Fibroblast of lung (primary cell): Measurements from ENCODE around the gene TNIP2. TPM values are rescaled to one million over a fixed set of nuclear protein-coding genes. Genes with fewer than 3 reads are reported as not detected.

Source experiments
- DNase-seq, 2 donors: peaks; one replicate each; pipeline versions ENCODE4 v3.0.0 to v3.0.0-alpha.2; 2010; ENCODE audit warnings: low read depth in 2 of 2
- H2AFZ ChIP-seq: 2 replicates; pipeline ENCODE4 v1.5.1; 2012; ENCODE audit warnings: low read length, control low read depth, inconsistent platforms
- H3K27ac ChIP-seq: 2 replicates; pipeline ENCODE4 v1.5.1; 2011; ENCODE audit warnings: low read length, control low read depth; ENCODE audit not compliant: insufficient read depth
- H3K27me3 ChIP-seq: 2 replicates; pipeline ENCODE4 v1.5.1; 2011; ENCODE audit warnings: mild to moderate bottlenecking, low read length; ENCODE audit not compliant: control insufficient read depth, insufficient read depth
- H3K36me3 ChIP-seq: 2 replicates; pipeline ENCODE4 v1.5.1; 2011; ENCODE audit warnings: low read length; ENCODE audit not compliant: control insufficient read depth, insufficient read depth
- H3K4me1 ChIP-seq: 2 replicates; pipeline ENCODE4 v1.5.1; 2011; ENCODE audit warnings: low read length; ENCODE audit not compliant: control insufficient read depth, insufficient read depth; ENCODE audit errors: extremely low read depth
- H3K4me2 ChIP-seq: 2 replicates; pipeline ENCODE4 v1.5.1; 2011; ENCODE audit warnings: low read length, control low read depth; ENCODE audit not compliant: insufficient read depth; ENCODE audit errors: extremely low read depth
- H3K4me3 ChIP-seq, 4 experiments: fragments of 200-600 bp in 1 of 4; sonication (generic) in 1 of 4; replicated peaks in 1 of 4; 2 replicates each; pipeline ENCODE4 v1.5.1; 2011 to 2016; ENCODE audit warnings: low read length in 4 of 4, low read depth in 3 of 4, mild to moderate bottlenecking in 3 of 4, control low read depth in 2 of 4, inconsistent platforms in 1 of 4, mixed read lengths in 1 of 4; ENCODE audit not compliant: insufficient read depth in 1 of 4; ENCODE audit errors: control extremely low read depth in 1 of 4
- H3K79me2 ChIP-seq: 2 replicates; pipeline ENCODE4 v1.5.1; 2012; ENCODE audit warnings: mild to moderate bottlenecking, low read length, inconsistent platforms; ENCODE audit not compliant: control insufficient read depth, insufficient read depth
- H3K9ac ChIP-seq: 2 replicates; pipeline ENCODE4 v1.5.1; 2011; ENCODE audit warnings: mild to moderate bottlenecking, low read length, control low read depth; ENCODE audit not compliant: insufficient read depth
- H3K9me3 ChIP-seq: 2 replicates; pipeline ENCODE4 v1.5.1; 2012; ENCODE audit warnings: low read depth, low read length; ENCODE audit not compliant: control insufficient read depth, insufficient read depth
- H4K20me1 ChIP-seq: 2 replicates; pipeline ENCODE4 v1.5.1; 2011; ENCODE audit warnings: low read length; ENCODE audit not compliant: control insufficient read depth, insufficient read depth; ENCODE audit errors: extremely low read depth
- CTCF ChIP-seq, 2 donors: IDR thresholded peaks in 1 of 2; conservative IDR thresholded peaks in 1 of 2; 1 replicate in 1 of 2; 2 replicates in 1 of 2; pipeline ENCODE4 v1.5.1; 2011 to 2012; ENCODE audit warnings: low read length in 2 of 2, control low read depth in 1 of 2, inconsistent platforms in 1 of 2, low read depth in 1 of 2, mild to moderate bottlenecking in 1 of 2
- EZH2 ChIP-seq: IDR thresholded peaks from 2 replicates; pipeline ENCODE4 v1.5.1; 2012; ENCODE audit warnings: low read length, control low read depth, mild to moderate bottlenecking; ENCODE audit errors: missing control alignments
- polyA plus RNA-seq, 2 donors: library from polyadenylated mRNA; depleted of rRNA in 1 of 2; stranded (reverse) in 1 of 2; unstranded in 1 of 2; fragments of >200 nt; gene quantifications; 2 replicates each; pipeline ENCODE4 v1.2.1, GENCODE V29; 2011 to 2012; ENCODE audit warnings: missing spikeins in 1 of 2
- total RNA-seq: library from RNA; depleted of rRNA; stranded (reverse); fragments of >200 nt; gene quantifications from 2 replicates; pipeline ENCODE4 v1.2.1, GENCODE V29; 2014

TNIP2 gene
- total and polyA plus RNA-seq, 2 donors (not counting 1 experiment from before 2014, with no cell fraction given) = 21.8 to 56.5 TPM

GRCh38 chr4:2756691-2757350 is 685 bp upstream of the TNIP2 start:
- Histone ChIP-seq H3K4me1 (peaks cover 4% of the 10 kb centered on the region), H4K20me1 (no peaks in the 10 kb centered on the region), H3K79me2 (peaks cover 18% of the 10 kb centered on the region), H3K36me3 (peaks cover 3% of the 10 kb centered on the region), H2AFZ (peak overlapping the region; percentile 65), H3K4me2 (peak overlapping the region; percentile 58), H3K27ac (no peak overlapping the region), H3K4me3 (peak overlapping the region in 1 of 4 experiments; percentile 41), H3K27me3 (no peaks in the 10 kb centered on the region), H3K9me3 (no peaks in the 10 kb centered on the region), H3K9ac (no peak overlapping the region)
- no peak for TF ChIP-seq CTCF (conservative IDR thresholded peaks at IDR 0.05 in 1 of 2, IDR thresholded peaks at IDR 0.05 in 1 of 2; ENCODE audit: low read depth in 1 of 2, low read length in 2 of 2)
- no peak for TF ChIP-seq EZH2
- DNase-seq = no peak

- no peak for TF ChIP-seq EZH2
- TF ChIP-seq CTCF (conservative IDR thresholded peaks at IDR 0.05 in 1 of 2, IDR thresholded peaks at IDR 0.05 in 1 of 2; ENCODE audit: low read depth in 1 of 2, low read length in 2 of 2) = no peak
- H2AFZ ChIP-seq = no peak overlapping the region
- no peaks in the 10 kb centered on the region for H3K27me3 ChIP-seq
- peak overlapping the region; percentile 64 for H3K4me2 ChIP-seq
- peak overlapping the region; percentile 57 to 82 (median 74) for H3K4me3 ChIP-seq
- peak overlapping the region; percentile 78 for H3K9ac ChIP-seq
- no peaks in the 10 kb centered on the region for H4K20me1 ChIP-seq
- no peaks in the 10 kb centered on the region for H3K9me3 ChIP-seq
- H3K36me3 ChIP-seq = peaks cover 3% of the 10 kb centered on the region
- peaks cover 4% of the 10 kb centered on the region for H3K4me1 ChIP-seq
- peak overlapping the region; percentile 76 for H3K27ac ChIP-seq
- DNase-seq = no peak
- H3K79me2 ChIP-seq = peaks cover 21% of the 10 kb centered on the region
Observed at GRCh38 chr4:2754848-2755819, 1.0 kb downstream of the TNIP2 start.

GRCh38 chr4:2753436-2753835 is 2.7 kb downstream of the TNIP2 start:
- Histone ChIP-seq H3K79me2 (peaks cover 21% of the 10 kb centered on the region), H4K20me1 (no peaks in the 10 kb centered on the region)
- TF ChIP-seq CTCF (conservative IDR thresholded peaks at IDR 0.05 in 1 of 2, IDR thresholded peaks at IDR 0.05 in 1 of 2; ENCODE audit: low read depth in 1 of 2, low read length in 2 of 2) = no peak
- TF ChIP-seq EZH2 = no peak

More at GRCh38 chr4:2753436-2753835, 2.7 kb downstream of the TNIP2 start:
- Histone ChIP-seq H3K27ac (no peak overlapping the region), H3K9me3 (no peaks in the 10 kb centered on the region), H3K4me1 (peaks cover 4% of the 10 kb centered on the region), H3K9ac (no peak overlapping the region), H2AFZ (no peak overlapping the region), H3K36me3 (peaks cover 3% of the 10 kb centered on the region), H3K4me2 (no peak overlapping the region), H3K4me3 (no peak overlapping the region), H3K27me3 (no peaks in the 10 kb centered on the region)
- no peak for DNase-seq
